ENCODE measurements around the gene SMPX.

The SMPX gene

DNA sequence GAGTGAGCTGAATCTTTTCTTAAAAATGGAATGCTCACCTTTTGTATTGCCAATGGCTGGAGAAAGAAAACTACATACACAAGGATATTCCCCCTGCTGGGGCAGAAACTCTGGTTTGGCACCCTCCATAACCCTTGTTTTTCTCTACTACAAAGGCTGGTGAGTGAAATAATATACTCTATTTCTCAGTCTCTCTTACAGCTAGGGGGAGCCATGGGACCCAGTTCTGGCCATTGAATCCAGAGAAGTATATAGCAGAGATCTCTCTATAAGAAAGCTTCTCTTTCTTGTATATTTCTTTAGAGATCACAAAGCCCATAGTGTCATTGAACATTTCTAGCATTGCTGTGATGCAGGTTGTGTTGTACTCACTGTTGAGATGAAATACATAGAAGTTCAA lies 49.8 kb downstream of the SMPX start:
- no peak for DNase-seq

DNA sequence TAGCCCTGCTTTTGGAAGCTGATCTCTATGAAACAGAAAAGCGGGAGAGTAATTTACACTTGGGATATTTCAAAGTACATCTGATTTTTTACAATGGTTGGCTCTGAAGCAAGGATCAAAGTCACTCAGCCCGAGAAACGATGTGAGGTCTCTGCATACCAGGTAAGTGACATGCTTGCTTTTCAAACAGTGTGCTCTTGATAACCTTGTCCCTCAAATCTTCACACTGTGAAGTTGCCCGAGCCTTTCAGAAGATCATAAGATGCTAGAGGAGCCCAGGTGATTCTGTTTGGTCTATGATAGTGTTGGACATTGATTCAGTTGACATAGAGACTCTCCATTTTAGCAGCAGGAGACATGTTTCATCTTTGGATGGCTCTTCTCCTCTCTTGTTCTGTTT lies 52.7 kb downstream of the SMPX start:
- no peak for DNase-seq

DNA sequence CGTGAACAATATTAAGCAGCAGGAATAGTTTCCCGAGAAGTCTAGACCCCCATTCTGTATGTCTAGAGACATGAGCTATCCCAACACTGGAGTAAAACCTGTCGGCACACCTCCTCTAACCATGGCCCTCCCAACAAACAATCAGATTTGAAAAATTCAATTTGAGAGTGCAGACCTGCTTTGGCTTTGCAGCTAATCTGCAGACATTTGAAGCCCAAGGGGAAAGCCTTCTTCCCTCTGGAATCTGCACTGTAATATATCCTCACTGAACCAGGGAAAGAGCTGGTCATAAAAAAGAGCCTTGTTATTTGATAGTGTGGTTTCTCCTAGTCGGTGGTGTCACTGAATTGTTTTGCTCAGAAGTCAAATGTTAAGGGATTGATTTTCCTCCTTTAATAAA lies 55.2 kb downstream of the SMPX start:
- no peak for DNase-seq

DNA sequence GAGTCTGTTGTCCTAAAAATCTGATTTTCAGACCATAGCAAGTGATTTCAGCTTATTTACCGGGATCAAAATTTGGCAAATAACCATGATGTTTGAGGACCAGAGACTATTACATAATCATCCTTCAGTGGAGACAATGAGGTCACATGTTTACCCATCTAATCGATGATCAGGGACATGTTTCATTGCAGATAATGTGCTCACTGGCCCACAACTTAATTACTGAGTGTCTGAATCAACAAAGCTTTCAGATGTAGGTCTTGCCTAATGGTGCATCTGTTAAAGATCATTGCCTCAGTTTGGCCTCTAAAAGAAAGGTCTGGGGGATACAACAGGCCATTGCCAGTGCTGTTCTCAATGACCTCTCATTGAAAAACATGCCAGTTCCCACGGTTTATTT lies 56.9 kb downstream of the SMPX start:
- no peak for DNase-seq

DNA sequence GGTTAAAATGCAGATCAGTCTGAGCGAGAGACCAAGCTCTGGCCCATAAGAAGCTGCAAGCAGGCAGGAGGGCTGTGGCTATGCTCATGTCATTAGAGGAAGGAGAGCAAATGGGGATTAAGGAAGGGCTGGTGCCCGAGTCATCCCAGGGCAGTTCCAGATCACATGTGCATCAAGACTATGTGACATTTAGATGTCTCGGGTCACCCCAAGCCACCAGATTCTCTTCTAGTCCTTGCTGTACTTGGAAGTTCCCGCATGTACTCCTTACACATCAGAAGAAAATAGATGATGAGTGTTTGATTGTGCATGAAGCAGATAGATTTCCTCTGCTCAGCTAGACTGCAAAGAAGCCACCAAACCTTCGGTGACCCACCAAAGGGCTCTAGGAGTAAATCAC lies 57.6 kb downstream of the SMPX start:
- DNase-seq: no peak

DNA sequence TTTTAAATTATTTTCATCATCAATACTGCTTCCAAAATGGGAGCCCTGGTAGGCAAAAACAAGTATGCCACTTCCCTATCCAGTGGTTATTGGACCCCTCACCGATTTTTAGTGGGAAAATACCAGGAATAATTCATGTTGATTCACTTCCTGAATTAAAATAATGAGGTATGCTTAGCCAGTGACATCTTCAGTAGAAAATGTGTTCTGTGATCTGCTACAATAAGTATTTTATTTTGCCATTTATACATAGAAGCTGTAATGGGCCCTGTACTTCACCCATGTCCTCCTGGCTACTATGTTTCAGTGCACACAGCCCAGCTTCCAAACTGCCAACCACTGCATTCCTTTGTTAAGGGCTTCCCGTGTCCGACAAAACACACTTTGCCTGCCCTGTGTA lies 58.8 kb downstream of the SMPX start:
- no peak for DNase-seq

DNA sequence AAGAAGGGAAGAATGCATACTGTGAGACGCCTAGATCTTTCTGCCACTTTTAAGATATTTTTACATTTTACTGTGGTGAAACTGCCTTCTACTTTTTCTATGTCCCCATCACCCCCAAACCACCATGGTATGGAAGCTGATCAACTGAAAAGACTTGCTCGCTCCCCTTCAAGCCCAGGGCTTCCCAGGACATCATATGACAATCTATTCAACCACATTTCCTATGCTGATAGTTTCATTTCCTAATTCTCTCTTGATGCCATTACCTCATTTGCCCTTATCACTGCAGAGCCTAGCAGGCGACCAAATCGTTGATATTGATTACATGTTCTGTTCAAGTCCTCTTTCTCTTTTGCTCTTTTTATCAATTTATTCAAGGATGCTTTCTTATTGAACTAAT lies 59.6 kb downstream of the SMPX start:
- DNase-seq: no peak

DNA sequence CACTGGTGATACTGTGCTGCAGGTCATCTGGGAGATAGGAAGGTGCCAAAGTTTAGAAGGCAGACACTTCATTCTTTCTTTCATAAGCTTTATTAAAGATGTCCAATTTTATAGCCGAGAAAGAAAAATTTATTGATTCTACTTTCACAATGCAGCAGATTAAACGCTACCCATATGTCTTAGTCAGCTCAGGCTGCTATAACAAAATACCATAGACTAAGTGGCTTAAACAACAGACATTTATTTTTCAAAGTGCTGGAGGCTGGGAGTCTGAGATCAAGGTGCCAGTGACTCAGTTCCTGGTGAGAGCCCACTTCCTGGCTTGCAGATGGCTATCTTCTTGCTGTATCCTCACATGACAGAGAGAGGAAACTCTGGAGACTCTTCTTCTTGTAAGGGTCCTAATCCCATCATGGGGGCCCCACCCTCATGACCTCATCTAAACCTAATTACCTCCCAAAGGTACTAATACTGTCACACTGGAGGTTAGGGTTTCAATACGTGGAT lies 66.4 kb downstream of the SMPX start:
- no peak for DNase-seq

DNA sequence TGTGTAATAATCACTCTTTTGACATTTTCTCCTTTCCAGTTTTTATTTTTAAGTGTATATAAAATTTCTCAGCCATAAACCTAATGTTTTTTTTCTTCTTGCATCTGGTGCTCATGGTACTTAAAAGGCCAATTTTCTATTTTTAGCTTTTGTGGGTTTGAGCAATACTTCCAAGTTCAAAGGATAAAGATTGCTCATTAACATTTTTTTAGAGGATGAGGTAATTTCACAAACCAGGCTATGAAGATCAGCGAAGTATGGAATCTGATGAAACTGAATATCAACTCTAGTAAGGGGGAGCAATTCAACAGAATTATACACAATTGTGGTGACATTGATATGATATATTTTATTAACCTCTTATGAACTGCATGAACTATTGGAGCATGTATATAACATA lies 74.0 kb downstream of the SMPX start:
- no peak for DNase-seq

DNA sequence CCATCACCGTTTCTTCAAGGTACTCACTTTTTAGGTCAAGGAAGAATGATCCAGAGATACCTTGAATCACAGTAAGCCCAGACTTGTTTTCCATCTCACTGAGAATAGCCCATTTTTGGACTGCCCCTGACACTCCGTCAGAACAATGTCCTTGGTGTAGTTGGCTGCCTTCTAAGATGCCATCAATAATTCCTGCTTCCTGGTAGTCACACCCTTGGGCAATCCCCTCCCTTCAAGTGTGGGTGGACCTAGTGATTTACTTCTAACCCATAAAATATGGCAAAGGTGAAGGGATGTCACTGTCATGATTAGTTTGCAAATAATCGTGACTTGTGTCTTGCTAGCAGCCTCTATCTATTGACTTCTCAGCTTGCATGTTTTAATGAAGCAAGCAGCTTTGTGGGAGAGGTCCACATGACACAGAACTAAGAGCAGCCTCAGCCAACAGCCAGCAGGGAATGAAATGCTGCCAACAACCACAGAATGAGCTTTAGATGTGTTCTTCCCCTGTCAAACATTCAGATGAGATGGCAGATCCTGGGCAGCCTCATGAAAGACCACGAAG lies 79.8 kb downstream of the SMPX start:
- no peak for DNase-seq

DNA sequence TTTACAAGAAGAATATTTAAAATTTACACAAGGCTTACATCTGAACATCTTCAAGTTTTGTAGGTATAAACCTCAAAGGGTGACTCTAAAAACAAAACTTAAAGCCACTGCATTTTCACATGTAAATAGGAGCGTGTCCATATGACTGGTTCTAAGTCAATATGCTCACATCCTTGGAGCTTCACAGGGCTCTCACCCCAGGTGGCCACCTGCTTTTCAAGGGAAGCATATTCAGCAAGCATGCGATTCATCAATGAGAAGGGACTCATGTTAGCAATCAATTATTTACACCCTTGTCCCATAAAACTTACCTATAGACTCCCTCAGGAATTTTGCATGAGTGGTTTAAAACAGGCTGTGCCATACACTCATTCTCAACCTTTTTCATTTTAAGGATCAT lies 82.0 kb downstream of the SMPX start:
- DNase-seq: no peak

DNA sequence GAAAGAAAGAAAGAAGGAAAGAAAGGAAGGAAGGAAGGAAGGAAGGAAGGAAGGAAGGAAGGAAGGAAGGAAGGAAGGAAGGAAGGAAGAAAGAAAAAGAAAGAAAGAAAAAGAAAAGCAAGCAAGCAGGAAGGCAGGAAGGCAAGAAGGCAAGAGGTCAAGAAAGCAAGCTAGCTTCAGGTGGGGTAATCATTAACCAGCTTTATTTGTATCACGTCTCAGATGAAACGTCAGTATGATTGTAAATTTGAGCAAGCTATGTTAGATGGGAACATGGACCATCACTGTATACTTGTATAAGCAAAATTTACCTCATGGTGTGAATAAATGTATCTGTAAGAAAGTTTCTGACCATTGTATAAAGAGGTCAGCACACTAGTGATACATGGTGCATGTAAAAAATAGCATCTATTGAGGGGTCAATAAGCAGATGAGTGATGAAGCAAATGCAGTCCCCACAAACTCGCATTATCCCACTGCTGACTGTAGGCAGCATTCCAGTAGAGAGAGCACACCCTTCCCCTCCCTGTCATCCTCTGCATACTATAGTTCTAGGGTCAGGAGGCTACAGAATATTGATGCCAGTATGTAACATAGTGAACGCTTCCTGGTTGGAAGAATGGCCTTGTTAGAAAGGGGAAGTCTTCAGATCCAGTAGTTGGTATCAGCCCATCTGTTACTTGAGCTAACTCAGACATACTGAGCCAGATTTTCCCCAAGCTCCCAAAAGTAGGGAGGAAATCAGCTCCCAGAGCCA lies 83.3 kb downstream of the SMPX start:
- DNase-seq: no peak

DNA sequence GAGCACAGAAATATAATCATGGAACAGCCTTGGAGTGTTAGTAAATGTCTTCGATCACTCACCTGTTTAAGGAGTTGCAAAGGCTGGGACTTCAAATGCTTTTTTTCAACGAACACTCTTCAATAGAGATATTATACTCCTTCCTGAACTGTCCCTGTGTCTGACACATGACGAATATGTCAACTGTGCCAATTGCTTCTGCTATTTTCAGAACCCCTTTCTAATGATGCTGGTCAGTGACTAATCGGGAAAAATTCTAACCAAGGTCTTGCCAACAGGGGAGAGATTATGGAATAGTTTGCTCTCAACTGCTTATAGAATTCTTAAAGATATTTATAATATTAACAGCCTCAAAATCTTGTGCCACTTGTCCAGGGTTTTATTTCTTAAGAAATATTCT lies 91.2 kb downstream of the SMPX start:
- no peak for DNase-seq

DNA sequence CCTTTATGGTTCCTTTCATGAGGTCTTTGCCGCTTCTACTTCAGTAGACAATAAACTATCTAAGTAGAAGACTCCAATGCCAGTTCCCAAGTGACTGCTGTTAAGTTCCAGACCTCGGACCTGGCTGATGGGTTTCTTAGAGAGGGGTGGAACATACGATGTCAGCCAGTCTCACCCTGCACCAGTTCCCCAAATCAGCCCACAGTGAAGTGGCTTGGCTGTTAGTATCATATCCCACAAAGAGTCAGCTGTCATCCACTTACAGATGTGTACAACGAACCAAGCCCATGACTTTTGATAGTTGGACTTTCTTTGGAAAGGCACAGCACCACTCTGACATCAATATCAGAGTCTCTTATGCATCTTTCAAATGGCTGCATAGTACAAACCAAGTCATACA lies 91.7 kb downstream of the SMPX start:
- no peak for DNase-seq

DNA sequence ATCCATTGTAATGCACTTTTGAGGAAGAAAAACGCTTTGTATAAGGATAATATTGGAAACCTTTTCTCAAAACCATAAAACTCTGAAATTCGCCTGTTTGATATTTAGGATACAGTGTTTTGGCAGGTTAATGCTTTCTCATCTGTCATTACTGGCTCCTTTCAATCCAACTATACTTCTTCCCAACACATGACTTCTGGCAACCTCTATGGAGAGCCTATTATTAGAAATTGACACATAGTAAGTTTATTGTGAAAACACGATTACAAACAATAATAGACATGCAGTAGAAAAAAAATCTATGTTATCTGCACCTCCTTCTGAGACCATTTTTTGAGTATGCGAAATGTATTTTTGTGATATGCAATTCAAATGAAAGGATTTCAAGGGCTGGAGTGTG lies 95.2 kb downstream of the SMPX start:
- no peak for DNase-seq

DNA sequence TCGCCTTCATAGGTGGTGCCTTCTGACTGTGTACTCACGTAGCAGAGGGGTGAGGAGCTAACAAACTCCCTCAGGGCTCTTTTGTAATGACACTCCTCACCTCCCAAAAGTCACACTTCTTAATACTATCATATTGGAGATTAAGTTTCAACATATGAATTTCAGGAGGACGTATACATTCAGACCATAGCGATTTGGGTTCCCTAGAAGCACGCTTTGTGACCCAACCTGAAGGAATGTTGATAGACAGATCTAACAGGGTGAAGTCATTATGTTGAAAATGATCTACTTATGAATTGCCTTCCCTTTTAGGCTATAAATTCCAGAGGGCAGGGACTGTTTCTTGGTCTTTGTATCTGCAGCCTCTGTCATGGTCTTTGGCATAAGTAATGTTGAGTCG lies 96.6 kb downstream of the SMPX start:
- no peak for DNase-seq

DNA sequence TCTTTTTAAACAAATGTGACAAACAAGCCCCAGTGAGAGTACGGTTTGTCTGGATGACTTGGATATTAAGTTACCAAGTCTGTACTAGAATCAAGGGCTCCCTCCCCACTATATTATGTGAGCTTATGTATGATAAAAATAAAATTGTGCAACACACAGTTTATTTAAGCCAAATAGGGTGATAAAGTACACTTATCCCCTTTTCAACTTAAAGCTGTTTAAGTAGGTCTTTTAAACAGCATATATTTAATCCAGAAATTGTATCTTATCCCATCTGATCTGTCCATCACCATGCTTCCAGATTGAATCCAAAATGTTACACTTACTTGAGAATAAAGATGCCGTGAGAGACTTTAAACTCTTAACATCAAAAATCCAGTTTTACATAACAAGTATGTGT lies 97.8 kb downstream of the SMPX start:
- no peak for DNase-seq

DNA sequence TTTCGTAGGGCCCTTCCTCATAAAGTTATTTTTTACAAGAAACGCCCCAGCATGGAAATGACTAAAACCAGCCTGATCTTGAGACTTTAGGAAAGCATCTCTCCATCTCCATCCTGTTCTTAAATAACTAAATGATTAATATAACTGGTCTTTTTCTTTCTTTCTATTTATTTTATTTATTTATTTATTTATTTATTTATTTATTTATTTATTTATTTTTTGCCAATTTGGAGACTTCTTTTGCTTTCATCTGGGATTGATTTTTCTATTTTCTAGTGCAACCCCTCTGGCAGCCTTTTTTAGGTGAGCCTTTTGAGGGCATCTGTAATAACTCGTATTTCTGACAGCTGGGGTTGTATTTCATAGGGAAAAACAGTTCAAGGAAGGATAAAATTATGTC lies 98.6 kb downstream of the SMPX start:
- DNase-seq: no peak

DNA sequence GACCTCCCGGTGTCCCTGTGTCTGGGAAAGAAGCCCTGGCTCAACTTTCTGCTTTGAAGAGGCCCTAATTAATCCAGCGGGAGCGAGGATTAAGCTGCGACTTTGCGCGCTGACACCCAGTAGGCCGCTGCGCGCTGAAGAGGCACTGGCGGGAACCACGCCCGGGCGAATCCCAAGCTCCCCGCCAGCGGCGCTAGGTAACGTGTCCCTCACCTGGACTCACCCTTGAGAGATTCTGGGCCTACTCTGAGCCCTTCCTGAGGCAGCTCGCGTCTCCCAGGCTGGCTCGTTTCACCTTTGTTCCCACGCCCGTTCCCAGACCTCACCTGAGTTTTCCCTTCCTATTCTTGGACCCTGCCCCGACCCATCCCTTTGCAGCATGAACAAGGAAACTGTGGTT lies 99.2 kb downstream of the SMPX start:
- no peak for DNase-seq

DNA sequence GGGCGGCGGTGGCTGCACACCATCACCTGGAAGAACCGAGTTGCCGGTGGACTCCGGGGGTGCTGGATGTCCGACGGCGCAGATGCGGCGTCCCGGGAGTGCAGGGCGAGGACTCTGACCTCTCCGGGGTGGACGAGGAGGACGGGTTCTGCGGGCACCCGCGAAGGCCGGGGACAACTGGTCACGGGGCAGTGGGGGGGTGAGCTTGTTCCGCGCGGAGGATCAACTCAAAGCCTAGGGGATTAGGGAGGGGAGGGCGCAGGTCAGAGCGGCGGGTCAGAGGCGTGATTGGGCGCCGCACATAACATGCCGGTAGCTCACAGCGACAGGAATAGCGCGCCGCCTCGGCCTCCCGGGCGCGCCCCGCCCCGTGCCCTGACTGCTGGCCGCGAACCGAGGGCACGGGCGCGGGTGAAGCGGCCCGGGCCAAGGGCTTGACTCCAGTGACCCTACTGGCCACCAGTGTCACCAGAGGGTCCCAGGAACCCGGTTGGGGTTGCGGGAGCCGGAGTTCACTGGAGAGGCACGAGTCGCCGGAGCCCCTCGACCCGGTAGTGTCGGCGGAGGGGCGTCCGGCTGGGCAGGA lies 99.7 kb downstream of the SMPX start, which contains the start of gene KLHL34:
Gene KLHL34, minus strand, starts transcription at position 179 of the 586 bp plus-strand sequence. CDS start 542 bp downstream, outside the sequence.
- DNase-seq: no peak

DNA sequence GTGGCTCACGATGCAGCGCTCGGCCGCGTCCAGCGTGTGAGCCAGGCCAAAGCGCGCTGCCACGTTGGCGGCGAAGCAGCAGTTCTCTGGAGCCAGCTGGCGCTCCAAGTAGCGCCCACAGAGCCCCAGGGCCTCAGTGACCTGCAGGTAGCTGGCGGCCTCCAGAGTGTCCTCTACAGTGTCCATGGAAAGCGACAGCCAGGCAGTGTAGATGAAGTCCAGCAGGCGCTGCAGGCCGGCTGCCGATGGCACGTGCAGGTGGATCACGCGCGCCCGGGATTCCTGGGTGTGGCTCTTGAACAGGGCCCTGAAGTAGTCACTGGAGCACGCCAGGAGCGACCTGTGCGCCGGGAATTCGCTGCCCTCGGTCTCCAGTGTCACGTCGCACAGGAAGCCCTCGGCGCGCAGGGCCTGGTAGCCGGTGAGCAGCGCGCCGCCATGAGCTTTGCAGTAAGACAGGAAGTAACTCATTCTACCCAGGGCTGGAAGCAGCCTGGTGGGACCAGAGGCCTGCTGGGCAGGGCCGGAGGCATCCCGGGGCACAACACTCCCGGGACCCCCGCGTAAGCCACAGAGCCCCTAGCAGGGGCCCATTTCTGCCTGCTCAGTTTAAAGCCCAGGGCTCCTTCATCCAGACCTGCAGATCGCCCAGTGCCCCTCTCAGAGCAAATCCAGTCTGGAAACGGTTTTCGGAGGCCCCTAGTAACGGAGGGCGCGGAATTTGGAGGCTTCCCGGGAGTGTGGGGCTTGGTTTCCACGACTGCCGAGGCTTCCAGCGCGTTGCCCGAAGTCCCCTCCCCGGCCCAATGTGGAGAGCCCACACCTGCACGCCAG lies 100.4 kb downstream of the SMPX start:
- no peak for DNase-seq

DNA sequence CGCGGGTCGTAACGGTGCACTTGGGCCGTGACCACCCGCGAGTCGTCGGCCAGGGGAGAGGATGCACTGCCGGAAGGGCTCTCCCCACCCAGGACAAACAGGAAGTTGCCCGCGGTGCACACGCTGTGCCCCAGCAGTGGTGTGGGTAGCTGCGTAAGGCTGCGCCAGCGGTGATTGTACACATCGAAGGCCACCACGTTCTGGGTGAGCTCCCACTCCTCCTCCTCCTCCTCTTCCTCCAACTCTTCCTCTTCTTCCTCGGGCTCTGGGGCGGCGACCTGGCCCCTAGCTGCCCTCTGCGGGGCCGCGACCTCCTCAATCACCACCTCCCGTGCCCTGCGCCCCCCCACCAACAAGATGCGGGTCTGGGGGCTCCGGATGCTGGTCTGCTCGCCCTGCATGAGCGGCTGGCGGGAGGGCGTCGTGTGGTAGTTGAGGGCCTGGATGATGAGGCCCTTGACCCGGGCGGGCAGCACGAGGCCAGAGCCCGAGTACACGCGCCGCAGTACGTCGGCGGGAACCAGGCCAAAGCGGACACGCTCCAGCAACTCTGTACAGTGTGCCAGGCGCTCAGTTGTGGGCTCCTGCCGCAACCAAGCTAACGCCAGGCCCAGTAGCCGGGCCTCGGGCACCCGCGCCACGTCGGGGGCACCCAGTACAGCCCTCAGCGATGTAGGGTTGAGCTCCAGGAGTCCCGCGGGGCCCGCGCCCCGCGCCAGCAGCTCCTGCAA lies 101.2 kb downstream of the SMPX start:
- no peak for DNase-seq

Measured in effector CD8-positive, alpha-beta T cell (primary cell).